T-helper 2 cell treated with Interferon-gamma antibody and Interleukin-4, amounts not matched to agents 100 ng/mL and 5 ng/mL, for 36 hours (primary cell): ENCODE data around the gene OSGIN1. TPM values are rescaled to one million over a fixed set of nuclear protein-coding genes. Genes with fewer than 3 reads are reported as not detected.

Experiments
- intact Hi-C: fragments of 100-400 bp; cut with micrococcal nuclease; formaldehyde crosslinking; loops from one replicate; pipeline ENCODE4 v1.15.1; 2023
- total RNA-seq: library from RNA; stranded (reverse); gene quantifications from 2 replicates; pipeline ENCODE4 v1.2.3, GENCODE V29; 2022

OSGIN1 gene
- total RNA-seq, 1 donor from 2014 or later = 0.89 TPM

GRCh38 chr16:83957296-83957855 is 4.3 kb downstream of the OSGIN1 start:
- intact Hi-C loops = loop anchor here (5.0 kb wide), 1 partner anchor 230 kb away; the partner anchor contains the start of gene TAF1C

- intact Hi-C loops = loop anchor here (5.0 kb wide), 1 partner anchor 229 kb away; the partner anchor contains the start of gene TAF1C
These were observed 5.3 kb downstream of the OSGIN1 start for GRCh38 chr16:83958137-83958845.

- intact Hi-C loops = loop anchor here (5.0 kb wide), 1 partner anchor 228 kb away; the partner anchor contains the start of gene TAF1C
These were observed 6.0 kb downstream of the OSGIN1 start for GRCh38 chr16:83958846-83959565.

- intact Hi-C loops = loop anchor here (5.0 kb wide), 1 partner anchor 227 kb away; the partner anchor contains the start of gene TAF1C
These were observed 6.8 kb downstream of the OSGIN1 start for GRCh38 chr16:83959656-83960434.

GRCh38 chr16:83960521-83961249 is 7.6 kb downstream of the OSGIN1 start:
- intact Hi-C loops = no loop called here

- intact Hi-C loops = no loop called here
These were observed 8.6 kb downstream of the OSGIN1 start for GRCh38 chr16:83961591-83961990.

- intact Hi-C loops = no loop called here
These were observed 10.5 kb downstream of the OSGIN1 start for GRCh38 chr16:83963277-83964119.

- intact Hi-C loops = no loop called here
These were observed 11.8 kb downstream of the OSGIN1 start for GRCh38 chr16:83964684-83965443.

GRCh38 chr16:83965444-83966152 is 12.6 kb downstream of the OSGIN1 start:
- intact Hi-C loops = no loop called here

GRCh38 chr16:83966153-83966696 is 13.2 kb downstream of the OSGIN1 start:
- intact Hi-C loops = no loop called here

- intact Hi-C loops = no loop called here
These were observed 14.1 kb downstream of the OSGIN1 start for GRCh38 chr16:83967091-83967490.

GRCh38 chr16:83967838-83968305 is 14.8 kb downstream of the OSGIN1 start, which contains the start of gene NECAB2:
TSS of gene NECAB2 (plus strand) at chr16:83968244. CDS start at chr16:83968649, 405 bp downstream.
- intact Hi-C loops = no loop called here

- intact Hi-C loops = no loop called here
These were observed 15.3 kb downstream of the OSGIN1 start for GRCh38 chr16:83968306-83968851.

GRCh38 chr16:83968891-83969649 is 16.0 kb downstream of the OSGIN1 start:
- intact Hi-C loops = no loop called here

- intact Hi-C loops = no loop called here
These were observed 16.9 kb downstream of the OSGIN1 start for GRCh38 chr16:83969771-83970429.

GRCh38 chr16:83970430-83970815 is 17.4 kb downstream of the OSGIN1 start:
- intact Hi-C loops = no loop called here
